Panc1 (cell line): Measurements from ENCODE around the gene UTF1.

Experiments
- CTCF ChIP-seq: fragments of 450-650 bp; IDR thresholded peaks from 2 replicates; pipeline ENCODE4 v1.5.1; 2017; ENCODE audit warnings: mild to moderate bottlenecking
- REST ChIP-seq, 2 experiments: IDR thresholded peaks; 2 replicates each; pipeline ENCODE4 v1.6.1; 2011 to 2012; ENCODE audit warnings: low read depth in 2 of 2, control low read depth in 1 of 2, low read length in 1 of 2, mild to moderate bottlenecking in 1 of 2, moderate library complexity in 1 of 2; ENCODE audit not compliant: insufficient read depth in 1 of 2

- TF ChIP-seq CTCF (no peak), REST (IDR thresholded peaks at IDR 0.05; ENCODE audit: insufficient read depth in 1 of 2, low read depth in 2 of 2, low read length in 1 of 2) (no peak)
These were observed 3.7 kb upstream of the UTF1 start for GRCh38 chr10:133226251-133226808.
